ENCODE results near the gene FNDC7.

DNA sequence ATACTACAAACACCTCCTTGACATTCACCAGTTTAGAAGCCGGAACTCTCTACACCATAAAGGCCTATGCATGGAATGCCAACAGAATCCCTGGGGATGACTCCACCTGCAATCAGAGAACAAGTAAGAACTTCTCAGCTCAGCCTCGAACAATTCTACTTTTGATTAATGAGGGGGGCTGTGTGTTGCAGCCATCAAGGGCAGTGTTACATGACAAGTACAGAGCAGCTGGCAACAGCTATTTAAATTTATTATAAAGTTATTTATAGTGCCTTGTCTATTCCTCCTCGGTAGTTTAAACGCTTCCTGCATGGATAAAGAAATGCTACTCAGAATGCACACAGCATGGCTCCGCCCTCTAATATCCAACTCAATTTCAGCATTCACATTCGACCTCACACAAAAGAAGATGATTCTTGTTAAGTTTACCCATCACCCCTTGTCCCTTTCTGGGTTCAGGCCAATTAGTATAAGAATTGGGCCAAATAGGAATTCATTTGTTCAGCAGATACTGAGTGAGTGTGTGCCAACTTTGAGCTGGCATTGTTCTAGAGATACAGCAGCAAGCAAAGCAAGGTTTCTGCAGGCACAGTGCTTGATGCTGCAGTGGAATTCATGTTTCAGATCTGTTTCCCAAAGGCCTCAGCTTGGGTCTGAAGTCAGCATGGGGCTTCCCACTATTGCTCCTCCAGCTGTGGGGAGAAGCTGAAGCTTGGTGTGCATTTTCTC, 6.4 kb downstream of the FNDC7 start:
- TF ChIP-seq CTCF (IDR thresholded peaks at IDR 0.05) (no peak), POLR2A (IDR thresholded peaks at IDR 0.05) (no peak)

Data from body of pancreas (tissue), 4 donors.